HG03095 (cell line): ENCODE data around the gene GTSF1L.

Experiments used
- ATAC-seq: cut with Tn5 transposase; IDR thresholded peaks from one replicate; pipeline ENCODE4 v1.9.1; 2021; ENCODE audit warnings: moderate library complexity; ENCODE audit not compliant: unreplicated experiment

GTSF1L gene

DNA sequence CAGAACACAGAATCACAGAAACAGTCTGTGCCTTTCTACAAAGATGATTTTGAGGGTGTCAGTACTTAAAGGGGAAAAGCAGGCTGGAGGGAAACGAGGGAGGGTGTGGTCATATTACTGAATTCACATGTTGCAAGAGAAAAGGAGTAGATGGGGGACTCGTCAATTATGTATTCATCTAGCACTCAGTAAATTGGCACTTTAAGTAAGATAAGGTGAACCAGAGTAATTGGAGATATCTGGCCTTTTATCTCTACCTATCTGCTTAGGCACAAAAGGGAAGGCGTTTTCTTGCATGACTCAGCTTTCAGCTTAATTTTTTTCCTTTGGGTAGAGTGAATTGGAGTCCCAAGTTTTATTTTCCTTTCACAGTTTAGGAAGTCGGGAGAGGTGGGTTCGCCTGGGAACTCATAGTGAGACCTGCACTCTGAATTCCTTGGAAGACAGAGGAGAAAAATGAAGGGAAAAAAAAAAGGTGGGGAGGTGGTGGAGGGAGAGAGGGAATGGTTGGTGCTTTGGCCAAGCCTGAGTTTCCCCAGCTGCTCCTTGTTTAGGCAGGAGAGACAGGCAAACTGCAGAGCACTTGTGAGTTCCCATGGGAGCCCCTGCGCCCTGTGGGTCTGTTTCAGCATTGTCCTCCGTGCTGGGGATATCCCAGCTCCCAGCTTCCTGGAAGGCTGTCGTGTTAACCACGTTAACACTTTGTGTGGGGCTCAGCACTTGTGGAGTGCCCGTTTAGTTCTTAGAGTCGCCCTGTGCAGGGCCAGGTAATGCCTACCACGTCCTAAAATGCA lies 19.7 kb upstream of the GTSF1L start:
- no peak for ATAC-seq

DNA sequence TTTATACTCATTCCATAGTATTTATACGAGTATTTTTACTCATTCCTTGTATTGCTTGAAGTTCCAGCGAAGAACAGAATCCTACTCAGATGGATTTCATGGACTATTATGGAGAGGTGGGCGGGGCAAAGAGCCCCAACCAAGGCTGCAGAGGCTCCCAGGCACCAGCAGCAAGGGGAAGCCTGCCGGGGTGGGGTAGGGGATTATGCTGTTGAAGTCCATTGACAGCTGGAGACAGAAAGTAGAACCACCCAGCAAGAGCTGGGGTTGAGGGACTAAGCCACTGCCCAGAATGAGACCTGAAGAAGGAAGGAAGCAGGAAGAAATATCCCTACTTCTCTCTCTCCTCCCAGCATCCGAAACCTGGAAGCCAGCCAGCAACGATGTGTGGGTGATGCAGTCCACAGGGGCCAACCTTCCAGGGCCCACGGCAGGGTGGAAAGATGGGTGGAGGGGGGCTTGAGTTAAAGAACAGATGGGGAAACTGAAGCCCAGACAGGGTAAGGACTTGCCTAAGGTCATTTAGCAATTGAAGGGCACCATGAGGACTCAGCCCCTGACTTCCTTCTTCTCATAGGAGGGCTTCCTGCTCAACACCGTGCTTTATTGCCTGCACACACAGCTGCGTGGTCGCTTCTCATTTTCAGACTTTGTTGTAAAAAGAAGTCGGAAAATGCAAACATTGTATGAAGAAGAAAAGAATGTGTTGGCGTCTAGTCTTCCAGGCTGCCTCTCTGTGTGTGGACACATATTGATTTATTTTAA lies 18.3 kb upstream of the GTSF1L start:
- no peak for ATAC-seq

DNA sequence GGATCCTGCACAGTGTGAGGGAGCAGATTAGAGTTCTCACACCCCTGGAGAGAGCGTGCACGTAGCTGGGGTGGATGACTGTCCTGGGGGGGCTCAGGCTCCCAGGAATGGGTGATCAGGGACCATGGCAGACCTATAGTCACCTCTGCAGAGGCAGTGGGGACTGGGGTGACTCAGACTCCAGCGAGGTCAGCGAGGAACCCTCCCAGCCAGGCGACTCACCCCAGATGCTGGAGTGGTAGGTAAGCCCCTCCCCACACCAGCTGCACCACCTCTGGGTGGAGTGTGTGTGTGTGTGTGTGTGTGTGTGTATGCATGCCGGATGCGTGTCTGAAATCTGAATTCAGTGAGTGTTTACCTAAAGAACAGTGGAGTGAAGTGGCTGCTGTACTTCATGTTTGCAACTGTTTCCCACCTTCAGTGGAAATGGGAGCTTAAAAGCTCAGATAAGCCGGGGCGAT lies 17.4 kb upstream of the GTSF1L start:
- no peak for ATAC-seq

DNA sequence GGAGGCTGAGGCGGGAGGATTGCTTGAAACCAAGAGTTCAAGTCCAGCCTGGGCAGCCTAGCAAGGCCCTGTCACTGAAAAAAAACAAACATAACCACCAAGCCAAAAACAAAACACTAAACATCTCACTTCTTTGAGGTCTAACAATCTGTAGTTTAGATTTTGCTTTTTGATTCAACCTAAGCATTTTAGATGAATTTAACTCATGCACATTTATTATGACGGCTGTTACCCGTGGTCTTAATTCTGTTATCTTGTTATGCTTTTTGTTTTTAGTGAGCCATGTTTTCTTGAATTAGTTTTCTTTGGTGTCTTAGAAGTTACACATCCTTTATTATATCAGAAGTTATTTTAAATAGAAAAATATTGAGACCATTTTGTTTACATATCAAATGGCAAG lies 13.8 kb upstream of the GTSF1L start:
- no peak for ATAC-seq

DNA sequence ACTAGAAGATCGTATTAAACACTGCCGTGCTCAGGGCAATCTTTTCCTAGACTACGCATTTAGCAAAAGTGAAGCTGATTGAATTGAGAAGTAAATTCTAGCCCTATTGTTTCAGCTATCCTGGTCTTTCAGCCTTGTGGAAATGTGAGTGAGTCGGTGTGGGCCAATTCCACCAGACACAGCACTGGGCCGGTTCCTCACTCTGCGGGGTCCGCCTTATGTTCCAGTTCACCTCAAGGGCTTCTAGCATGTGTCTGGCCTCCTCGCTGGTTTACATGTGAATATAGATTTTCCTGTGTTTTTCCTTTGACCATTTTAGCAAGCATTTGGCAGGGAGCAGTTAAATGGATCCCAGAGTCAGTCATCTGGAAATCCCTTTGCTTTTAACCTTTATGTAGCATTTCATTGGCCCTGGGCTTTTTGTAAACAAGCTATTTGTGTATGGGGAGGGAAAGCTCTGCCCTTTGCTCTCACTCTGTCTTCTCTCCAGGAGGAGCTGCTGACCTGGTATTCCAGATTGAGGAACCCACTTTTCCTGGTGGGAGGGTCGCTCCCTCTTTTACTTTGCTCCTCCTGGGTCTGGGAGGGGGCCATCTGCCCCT lies 12.4 kb upstream of the GTSF1L start:
- ATAC-seq = no peak

DNA sequence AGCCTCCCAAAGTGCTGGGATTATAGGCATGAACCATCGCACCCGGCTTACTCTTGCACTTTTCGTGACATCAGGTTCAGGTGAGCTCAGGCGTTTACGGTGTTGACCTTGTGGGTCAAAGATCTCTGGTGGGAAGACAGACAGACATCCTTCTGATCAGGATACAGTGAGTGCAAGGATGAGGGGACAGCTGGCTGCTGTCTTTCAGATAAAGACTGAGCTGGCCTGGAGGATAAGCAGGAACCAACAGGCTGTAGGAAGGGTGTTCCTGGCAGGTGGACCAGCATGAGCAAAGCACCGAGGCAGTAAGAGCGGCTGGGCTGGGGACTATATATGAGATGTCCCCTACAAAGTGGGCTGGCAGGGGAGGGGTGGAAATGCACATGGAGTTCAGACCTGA lies 11.1 kb upstream of the GTSF1L start:
- ATAC-seq = no peak

DNA sequence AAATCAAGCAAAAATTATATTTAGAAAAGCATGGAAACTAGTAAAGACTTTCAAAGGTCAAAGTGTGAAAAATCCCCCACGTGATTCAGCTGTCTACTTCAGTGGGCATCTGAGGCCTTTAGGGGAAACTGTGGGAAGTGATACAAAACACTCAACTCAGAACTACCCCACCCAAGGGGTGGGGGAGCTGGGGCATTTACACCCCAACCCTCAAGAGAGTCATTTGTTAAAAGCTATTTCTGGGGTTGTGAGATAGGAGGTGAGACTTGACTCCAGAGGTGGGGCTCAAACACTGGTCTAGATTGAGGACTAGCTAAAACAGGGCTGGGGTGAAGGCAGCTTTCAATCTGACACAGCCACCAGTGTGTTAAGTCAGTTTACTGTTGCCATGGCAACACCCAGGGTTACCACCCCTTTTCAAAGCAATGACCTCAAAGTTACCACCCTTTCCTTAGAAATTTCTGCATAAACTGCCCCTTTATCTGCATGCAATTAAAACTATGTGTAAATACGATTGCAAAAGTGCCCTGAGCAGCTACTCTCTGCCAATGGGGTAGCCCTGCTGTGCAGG lies 9.9 kb upstream of the GTSF1L start:
- peak; percentile 64 for ATAC-seq

DNA sequence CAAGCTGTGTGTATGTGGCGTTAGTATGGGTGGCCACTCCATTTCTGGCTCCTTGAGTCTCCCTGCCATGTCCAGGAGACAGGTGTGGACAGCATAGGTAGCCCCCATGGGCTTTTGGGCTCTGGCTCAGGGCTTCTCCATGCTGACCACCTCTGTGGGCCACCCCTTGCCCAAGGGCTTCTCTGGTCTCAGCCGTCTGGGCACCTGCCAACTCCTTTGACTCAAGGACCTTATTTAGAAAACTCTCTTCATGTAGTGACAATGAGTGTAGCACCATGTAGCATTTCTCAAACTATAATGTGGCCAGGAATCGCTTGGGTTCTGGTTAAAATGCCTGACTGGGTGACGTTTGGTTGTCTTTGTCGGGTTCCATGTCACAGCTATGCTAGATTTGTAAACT lies 5.1 kb upstream of the GTSF1L start:
- ATAC-seq = no peak

DNA sequence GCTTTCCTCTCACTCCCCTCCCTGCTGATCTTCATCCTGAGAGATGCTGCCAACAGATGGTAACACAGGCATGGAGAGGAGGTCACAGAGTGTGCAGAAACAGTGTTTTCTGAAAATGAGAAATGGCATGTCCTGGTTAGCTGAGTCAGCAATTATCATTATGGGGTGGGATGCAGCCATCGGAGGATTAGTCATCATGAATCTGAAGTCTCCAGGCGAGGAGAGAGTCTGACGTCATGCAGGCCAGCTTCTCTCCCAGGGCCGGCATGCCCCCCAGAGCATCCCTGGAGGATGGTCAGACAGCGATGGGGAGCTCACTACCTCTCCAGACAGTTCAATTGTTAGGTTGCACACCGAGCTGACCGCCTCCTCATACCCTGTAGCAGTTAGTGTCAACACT lies 4.7 kb upstream of the GTSF1L start:
- no peak for ATAC-seq

DNA sequence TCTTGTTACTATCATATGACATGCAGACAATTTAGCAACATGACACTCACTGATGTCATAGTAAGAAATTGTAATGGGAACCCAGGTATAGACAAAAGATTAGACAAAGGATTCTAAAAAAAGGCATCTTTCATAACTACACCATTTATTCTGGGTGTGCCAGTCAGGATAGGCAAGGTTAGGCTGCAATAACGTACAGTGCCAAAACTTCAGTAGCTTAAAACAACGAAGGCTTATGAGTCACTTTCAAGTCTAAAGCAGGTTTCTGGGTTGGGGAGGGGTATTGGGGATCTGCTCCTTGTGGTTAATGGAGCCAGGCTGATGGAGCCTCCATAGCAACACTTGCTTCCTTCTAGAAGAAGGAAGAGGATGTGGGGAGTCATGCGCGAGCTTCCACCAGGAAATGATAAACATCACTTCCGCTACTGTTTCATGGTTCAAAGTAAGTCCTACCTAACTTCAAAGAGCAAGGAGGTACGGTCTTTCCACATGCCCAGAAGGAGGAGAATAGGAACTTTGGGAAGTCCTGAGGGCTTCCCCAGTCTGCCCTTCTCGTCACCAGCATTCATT lies 2.0 kb upstream of the GTSF1L start:
- ATAC-seq = no peak

DNA sequence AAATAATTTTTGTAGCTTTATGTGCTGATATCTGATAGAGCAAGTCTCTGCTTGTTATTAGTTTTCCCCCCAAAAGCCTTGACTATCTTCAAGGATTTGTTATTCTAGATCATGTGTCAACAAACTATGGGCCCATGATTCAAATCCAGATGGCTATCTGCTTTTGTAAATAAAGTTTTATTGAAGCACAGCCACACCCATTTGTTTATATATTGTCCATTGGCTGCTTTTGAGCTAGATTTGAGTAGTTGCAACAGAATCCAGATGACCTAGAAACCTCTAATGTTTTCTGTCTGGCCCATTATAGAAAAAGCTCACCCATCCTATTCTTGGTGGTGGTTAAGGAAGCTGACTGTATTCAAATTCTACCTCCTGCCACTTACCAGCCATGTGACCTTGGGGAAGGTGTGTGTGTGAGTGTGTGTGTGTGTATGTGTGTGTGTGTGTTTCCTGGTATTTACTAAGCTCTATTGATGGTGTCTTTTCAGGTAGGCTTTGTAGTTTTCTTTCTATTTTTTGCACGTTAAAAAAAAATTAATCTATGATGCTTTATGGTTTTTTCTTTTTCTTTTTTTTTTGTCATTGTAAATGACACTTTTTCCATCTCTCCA lies 1.3 kb upstream of the GTSF1L start:
- no peak for ATAC-seq

DNA sequence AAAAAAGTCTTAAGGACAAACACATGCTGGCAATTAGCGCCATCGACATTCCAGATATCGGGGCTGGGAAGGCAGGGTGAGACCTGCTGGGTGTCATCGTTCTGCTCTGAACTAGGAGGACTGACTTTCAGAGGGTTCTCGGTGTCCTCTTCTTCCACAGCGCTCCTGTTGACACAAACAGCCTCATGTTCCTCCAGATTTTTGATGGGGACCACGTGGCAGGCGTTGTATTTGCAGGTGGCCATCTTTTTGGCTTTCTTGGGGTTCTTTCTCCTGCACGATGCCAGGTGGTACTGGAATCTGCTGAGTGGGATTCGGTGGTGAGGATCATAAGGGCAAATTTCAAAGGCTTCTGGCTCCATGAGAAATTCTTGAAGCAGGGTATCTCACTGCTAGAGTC lies 469 bp downstream of the GTSF1L start:
- no peak for ATAC-seq

DNA sequence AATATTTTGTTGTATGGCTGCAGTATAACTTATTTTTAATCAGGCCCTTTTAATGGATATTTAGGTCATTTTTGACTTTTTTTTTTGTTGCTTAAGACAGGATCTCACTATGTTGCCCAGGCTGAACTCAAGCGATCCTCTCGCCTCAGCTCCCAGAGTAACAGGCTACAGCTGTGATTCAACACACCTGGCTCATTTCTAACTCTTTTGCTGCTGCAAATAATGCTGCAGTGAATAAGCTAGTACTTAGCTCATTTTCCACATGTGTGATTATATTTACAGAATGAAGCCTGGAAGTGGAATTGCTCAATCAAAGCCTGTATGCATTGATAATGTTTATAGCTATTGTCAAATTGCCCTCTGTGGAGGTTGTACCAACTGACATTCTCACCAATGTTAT lies 1.1 kb downstream of the GTSF1L start:
- ATAC-seq = no peak

DNA sequence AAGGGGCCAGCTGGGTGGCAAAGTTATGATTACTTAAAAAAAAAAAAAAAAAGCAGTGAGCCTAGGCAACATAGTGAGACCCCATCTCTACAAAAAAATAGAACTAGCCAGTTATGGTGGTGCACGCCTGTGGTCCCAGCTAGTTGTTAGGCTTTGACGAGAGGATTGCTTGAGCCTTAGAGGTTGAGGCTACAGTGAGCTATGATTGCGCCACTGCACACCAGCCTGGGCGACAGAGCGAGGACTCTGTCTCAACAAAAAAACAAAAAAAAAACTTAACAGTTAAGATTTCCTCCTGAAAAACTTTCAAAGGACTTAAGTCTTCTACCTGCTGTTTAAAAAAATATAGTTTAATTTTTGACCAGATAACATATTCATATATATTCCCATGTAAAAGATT lies 2.4 kb downstream of the GTSF1L start:
- ATAC-seq = no peak

DNA sequence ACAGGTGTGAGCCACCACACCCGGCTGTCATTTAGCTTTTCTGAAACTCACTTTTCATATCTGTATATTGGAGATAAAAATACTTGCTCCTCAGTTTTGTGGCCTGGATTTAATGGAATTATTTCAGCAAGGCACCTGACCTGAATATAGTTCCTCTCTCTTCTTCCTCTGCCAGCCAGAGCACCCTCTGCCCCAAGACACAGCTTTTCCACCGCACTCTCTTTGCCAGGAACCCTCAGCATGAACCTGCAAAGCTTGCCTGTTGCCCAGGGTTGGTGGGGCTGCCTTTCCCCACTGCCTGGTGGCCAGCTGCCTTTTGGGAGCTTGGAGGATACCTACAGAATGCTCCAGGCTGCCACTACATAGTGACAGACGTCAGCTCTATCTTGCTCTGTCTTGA lies 3.1 kb downstream of the GTSF1L start:
- ATAC-seq = no peak

DNA sequence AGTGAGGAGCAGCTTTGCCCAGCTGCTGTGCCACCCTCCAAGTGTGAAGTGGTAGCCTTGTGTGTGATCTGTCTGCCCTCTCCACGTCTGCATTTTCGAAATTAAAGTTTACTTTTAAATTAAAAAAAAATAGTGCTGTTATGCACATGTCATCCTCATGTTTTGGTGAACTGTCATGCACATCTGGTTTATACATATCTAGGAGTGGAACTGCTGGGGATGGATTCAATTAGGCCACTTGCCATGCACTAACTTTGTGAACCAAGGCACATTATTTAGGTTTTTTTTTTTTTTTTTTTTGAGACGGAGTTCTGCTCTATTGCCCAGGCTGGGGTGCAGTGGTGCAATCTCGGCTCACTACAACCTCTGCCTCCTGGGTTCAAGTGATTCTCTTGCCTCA lies 3.6 kb downstream of the GTSF1L start:
- ATAC-seq = no peak

DNA sequence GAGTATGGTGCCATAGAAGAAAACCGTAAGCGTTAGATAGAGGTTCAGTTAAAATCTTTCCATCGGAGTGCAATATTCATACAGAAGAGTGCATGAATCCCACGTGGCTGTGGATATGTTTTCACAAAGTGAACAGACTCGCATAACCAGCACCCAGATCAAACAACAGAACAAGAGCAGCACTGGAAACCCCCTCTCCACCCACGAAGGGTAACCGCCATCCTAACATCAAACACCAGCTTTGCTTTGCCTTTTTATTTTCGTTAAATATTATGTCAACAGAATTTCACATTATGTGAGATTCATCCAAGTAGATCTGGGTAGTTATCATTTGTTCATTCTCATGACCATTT lies 4.7 kb downstream of the GTSF1L start:
- no peak for ATAC-seq

DNA sequence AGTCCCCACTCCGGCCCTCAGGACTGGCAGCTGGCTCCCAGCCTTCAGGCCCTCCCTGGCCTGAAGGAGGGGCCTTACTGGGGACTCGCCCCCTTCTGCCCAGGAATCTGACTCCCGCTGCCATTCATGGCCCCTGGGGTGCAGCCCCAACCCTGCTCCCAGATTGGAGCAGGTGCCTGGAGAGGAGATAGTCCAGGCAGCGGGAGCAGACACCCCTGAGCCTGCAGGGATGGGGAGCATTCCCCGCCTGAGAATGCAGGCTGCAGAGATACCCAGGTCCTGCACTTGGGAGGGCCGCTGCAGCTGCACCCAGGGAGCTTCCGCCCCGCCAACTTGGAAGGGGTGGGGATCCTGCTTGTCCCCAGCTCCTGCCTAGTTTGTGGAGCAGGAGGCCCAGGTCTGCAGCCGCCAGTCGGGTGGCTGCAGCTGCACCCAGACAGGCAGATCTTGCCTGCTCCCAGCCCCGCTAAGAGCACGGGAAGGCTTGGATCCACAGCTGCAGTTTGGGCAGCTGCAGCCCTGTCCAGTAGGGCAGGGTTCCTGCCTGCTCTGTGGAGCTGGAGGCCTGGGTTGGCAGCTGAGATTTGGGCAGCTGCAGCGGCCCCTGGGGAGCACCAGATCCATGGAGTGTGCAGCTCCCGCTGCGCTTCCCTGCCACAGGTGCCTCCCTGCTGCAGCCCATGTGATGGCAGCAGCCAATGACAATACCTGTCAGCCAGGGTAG lies 5.2 kb downstream of the GTSF1L start:
- no peak for ATAC-seq

DNA sequence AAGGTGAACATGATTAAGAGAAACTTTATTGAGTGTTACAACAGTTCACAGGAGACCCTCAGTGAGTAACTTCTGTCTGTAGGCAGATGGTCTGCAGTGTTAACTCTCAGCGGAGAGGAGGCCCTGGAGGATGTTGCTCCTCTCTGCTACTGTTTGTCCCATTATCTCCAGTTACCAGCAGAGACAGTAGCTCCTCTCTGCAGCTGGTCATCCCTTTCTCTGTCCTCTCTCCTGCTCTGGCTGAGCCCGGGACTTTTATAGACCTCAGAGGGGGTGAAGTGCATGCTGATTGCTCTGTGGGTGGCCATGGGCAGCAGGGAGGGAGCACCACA lies 5.7 kb downstream of the GTSF1L start:
- no peak for ATAC-seq

DNA sequence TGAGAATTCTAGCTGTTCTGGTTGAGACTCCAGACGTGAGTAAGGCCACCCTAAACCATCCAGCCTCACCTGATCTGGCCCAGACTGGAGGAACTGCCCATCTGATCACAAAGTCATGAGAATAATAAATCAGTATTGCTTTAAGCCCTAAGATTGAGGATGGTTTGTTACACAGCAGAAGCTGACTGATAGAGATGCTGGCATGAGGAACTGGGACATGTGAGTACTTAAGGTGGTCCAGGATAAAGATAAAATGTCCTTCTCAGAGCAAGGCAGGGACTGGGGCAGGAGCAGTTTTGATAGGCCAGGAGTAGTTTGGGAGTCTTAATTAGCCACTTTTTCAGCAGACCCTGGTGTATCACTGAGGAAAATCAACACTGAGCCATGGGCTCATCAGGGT lies 6.8 kb downstream of the GTSF1L start:
- no peak for ATAC-seq

DNA sequence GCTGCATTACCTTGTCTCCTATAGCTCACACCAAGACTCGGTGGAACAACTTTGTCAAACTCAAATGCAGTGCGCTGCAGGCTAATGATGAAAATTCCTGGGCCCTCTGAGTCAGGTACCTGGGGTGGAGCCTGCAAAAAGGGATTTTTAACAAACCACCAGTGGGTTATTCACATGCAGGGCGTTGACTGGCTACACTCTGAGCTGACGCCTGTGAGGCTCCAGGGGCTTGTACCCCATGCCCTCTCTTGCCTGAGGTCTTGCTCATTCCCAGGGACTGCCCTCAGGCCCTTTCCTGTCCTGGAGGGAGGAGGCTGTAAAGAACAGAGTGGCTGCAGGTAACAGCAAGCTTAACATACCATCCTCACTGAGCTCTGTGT lies 9.2 kb downstream of the GTSF1L start:
- no peak for ATAC-seq
